IMR-90 (cell line): Measurements from ENCODE around the gene CLNK.

Experiments used
- POLR2A ChIP-seq: IDR thresholded peaks from 2 replicates; pipeline ENCODE4 v1.6.1; 2012; ENCODE audit warnings: mild to moderate bottlenecking, low read depth, low read length
- RAD21 ChIP-seq: IDR thresholded peaks from 2 replicates; pipeline ENCODE4 v1.6.1; 2012; ENCODE audit warnings: low read length, improper control_type of control experiment
- TF ChIP-seq, protein P1 (sequence below): conservative IDR thresholded peaks from 2 replicates; pipeline ENCODE4 v1.5.1; 2012; ENCODE audit warnings: mild to moderate bottlenecking, low read depth, low read length, improper control_type of control experiment

DNA sequence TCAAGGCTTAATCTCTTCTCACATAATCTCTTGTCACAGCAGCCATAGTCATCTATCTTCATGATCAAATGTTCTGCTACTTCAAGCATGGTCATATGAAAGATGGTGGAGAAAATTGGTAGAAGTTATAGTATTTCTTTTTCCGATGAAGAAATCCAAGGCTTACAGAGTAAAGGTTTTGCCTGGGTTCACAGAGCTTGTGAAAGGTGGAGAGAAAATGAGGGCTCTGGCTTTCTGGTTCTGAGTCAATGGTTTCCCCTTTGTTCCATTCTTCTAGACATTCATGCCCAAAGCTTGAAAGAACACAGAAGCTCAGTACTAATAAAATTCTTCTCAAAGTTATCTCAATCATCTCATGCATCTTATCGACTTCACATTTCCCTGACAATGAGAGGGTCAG is 36.1 kb downstream of the CLNK start:
- TF ChIP-seq, protein P1, sequence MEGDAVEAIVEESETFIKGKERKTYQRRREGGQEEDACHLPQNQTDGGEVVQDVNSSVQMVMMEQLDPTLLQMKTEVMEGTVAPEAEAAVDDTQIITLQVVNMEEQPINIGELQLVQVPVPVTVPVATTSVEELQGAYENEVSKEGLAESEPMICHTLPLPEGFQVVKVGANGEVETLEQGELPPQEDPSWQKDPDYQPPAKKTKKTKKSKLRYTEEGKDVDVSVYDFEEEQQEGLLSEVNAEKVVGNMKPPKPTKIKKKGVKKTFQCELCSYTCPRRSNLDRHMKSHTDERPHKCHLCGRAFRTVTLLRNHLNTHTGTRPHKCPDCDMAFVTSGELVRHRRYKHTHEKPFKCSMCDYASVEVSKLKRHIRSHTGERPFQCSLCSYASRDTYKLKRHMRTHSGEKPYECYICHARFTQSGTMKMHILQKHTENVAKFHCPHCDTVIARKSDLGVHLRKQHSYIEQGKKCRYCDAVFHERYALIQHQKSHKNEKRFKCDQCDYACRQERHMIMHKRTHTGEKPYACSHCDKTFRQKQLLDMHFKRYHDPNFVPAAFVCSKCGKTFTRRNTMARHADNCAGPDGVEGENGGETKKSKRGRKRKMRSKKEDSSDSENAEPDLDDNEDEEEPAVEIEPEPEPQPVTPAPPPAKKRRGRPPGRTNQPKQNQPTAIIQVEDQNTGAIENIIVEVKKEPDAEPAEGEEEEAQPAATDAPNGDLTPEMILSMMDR = no peak
- TF ChIP-seq POLR2A (no peak), RAD21 (no peak)
